ENCODE results near the gene B4GALT3. TPM values are rescaled to one million over a fixed set of nuclear protein-coding genes. Genes with fewer than 3 reads are reported as not detected.

Gene B4GALT3
- total RNA-seq, 1 donor from 2014 or later, result 44.0 TPM

DNA sequence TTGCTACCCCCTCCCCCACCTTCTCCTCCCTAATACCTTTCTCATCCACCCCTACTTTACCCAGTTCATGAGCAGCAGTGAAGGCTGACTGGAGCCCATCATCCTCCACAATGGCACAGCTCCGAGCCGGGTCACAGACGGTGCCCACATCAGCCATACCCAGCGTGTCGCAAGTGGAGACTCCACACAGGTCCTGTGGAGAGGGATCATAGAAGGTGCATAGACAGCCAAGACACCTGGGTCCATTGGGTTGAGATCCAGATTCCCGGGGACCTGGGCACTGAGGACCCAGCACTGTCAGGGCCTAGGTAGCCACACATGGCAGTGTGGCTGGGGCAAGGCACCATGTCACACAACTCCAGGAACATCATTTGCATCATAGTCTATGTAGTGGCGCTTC lies 18.8 kb upstream of the B4GALT3 start:
- Mint-ChIP-seq H3K4me3 (ENCODE audit: unreplicated experiment) (peak overlapping the region; percentile 85), H3K27ac (ENCODE audit: unreplicated experiment) (peak overlapping the region; percentile 24), H3K36me3 (ENCODE audit: low read depth, unreplicated experiment) (peaks cover 25% of the 10 kb centered on the region), H3K9me3 (ENCODE audit: unreplicated experiment) (no peaks in the 10 kb centered on the region), H3K27me3 (ENCODE audit: unreplicated experiment) (peaks cover 12% of the 10 kb centered on the region), H3K4me1 (ENCODE audit: unreplicated experiment) (peaks cover 83% of the 10 kb centered on the region)
- DNase-seq (ENCODE audit: low spot score), result no peak
- TF ChIP-seq, protein P1, sequence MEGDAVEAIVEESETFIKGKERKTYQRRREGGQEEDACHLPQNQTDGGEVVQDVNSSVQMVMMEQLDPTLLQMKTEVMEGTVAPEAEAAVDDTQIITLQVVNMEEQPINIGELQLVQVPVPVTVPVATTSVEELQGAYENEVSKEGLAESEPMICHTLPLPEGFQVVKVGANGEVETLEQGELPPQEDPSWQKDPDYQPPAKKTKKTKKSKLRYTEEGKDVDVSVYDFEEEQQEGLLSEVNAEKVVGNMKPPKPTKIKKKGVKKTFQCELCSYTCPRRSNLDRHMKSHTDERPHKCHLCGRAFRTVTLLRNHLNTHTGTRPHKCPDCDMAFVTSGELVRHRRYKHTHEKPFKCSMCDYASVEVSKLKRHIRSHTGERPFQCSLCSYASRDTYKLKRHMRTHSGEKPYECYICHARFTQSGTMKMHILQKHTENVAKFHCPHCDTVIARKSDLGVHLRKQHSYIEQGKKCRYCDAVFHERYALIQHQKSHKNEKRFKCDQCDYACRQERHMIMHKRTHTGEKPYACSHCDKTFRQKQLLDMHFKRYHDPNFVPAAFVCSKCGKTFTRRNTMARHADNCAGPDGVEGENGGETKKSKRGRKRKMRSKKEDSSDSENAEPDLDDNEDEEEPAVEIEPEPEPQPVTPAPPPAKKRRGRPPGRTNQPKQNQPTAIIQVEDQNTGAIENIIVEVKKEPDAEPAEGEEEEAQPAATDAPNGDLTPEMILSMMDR (IDR thresholded peaks at IDR 0.05; ENCODE audit: unreplicated experiment), result no peak

DNA sequence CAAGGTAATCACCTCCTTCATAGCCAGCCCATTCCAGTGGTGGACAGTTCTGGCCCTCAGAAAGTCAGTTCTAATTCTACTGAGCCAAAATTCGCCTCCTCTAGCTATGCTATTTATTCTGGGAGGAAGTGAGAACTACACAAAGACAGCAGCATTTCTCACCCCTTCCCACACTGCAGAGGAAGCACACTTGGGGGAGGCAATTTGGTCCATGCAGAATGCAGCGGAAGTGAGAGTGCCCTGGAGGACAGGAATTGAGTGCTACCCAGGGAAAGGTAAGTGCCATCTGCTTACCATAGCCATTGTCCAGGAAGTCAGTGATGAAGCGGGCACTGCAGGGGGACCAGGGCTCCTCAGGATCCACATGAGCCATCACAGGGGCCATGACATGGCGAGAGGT lies 17.9 kb upstream of the B4GALT3 start:
- Mint-ChIP-seq H3K9me3 (ENCODE audit: unreplicated experiment) (no peaks in the 10 kb centered on the region), H3K4me3 (ENCODE audit: unreplicated experiment) (peak overlapping the region; percentile 78), H3K4me1 (ENCODE audit: unreplicated experiment) (peaks cover 77% of the 10 kb centered on the region), H3K27ac (ENCODE audit: unreplicated experiment) (peak overlapping the region; percentile 36), H3K36me3 (ENCODE audit: low read depth, unreplicated experiment) (peaks cover 25% of the 10 kb centered on the region), H3K27me3 (ENCODE audit: unreplicated experiment) (peaks cover 12% of the 10 kb centered on the region)
- TF ChIP-seq, protein P1 (IDR thresholded peaks at IDR 0.05; ENCODE audit: unreplicated experiment), result no peak
- no peak for DNase-seq (ENCODE audit: low spot score)

DNA sequence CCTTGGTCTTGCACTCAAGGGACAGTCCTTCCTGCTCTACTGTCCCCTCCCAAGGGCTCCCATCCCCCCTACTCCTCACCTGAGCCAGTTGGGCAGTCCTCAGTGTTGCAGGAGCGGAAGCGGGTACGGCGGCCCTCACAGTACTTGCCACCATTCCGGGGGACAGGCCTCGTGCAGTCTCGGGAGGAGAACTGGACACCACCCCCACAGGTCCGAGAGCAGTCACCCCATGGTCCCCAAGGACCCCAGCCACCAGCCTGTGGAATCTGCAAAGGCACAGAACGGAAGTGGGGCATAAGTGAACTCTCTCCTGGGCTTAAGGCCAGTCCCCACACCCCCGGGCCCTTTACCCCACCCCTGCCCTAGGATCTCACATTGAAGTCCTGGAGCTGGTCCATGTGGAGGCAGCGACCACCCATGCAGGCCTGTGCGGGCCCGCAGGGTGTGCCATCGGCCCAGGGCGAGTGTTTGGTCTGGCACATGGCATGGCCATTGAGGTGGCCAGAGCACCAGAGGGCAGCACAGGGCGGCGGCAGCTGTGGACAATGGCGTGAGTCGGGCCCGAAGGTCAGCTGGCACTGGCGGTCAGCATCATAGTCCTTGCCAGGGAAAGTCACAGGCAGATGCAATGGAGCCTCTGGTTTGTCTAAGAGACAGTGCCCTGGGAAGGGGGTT lies 16.4 kb upstream of the B4GALT3 start:
- Mint-ChIP-seq H3K9me3 (ENCODE audit: unreplicated experiment) (no peaks in the 10 kb centered on the region), H3K27me3 (ENCODE audit: unreplicated experiment) (peaks cover 9% of the 10 kb centered on the region), H3K36me3 (ENCODE audit: low read depth, unreplicated experiment) (peaks cover 25% of the 10 kb centered on the region), H3K4me1 (ENCODE audit: unreplicated experiment) (peaks cover 71% of the 10 kb centered on the region), H3K27ac (ENCODE audit: unreplicated experiment) (peak overlapping the region; percentile 13), H3K4me3 (ENCODE audit: unreplicated experiment) (no peak overlapping the region)
- TF ChIP-seq, protein P1 (IDR thresholded peaks at IDR 0.05; ENCODE audit: unreplicated experiment), result no peak
- DNase-seq (ENCODE audit: low spot score), result no peak

DNA sequence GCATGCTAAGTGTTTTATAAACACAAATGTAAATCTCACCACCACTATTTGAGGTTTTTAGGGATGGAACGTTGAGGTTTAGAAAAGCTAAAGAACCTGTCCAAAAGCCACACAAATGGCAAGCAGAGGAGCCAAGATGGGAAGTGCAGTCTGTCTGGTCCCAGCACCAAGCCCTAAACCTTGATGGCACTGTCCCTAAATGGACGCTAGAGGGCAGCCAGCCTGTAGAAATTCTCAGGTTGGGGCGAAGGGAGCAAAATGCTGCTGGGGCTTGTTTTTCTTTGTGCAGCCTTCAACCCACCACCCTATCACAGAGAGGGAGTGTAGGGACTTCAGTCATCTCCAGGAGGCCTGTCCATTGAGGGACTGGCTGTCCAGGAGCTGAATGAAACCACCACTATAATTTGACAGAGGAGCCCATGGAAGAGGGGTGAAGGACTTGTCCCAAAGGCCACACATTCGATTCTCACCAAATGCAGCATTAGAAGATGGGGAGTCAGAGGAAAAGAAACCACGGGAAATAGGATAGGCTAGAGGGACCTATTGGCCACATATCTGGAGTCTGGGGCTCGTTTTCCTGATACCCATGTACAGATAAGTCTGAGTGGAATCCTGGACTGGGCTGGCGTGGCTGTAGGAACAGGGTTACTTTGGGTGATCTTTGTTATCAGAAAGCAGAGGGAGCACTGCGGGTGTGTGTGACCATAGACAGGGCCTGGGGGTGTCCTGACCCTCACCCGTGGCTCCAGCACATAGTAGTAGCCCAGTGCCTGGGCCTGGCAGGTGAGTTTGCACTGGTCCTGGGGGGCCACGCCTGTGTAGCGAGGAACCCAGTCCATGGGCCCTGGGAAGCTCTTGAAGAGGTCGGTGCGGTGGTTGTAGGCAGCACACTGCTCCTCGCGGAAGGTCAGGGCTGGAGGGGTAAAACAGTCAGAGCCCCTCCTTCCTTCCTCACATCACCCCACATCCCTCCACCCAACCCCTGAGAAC lies 15.5 kb upstream of the B4GALT3 start:
- H3K27ac Mint-ChIP-seq (ENCODE audit: unreplicated experiment), result peak overlapping the region; percentile 13
- no peaks in the 10 kb centered on the region for H3K9me3 Mint-ChIP-seq (ENCODE audit: unreplicated experiment)
- peak; percentile 61 for DNase-seq (ENCODE audit: low spot score)
- peak overlapping the region; percentile 70 for H3K4me3 Mint-ChIP-seq (ENCODE audit: unreplicated experiment)
- peaks cover 25% of the 10 kb centered on the region for H3K36me3 Mint-ChIP-seq (ENCODE audit: low read depth, unreplicated experiment)
- TF ChIP-seq, protein P1 (IDR thresholded peaks at IDR 0.05; ENCODE audit: unreplicated experiment), result peak; percentile 79
- peaks cover 69% of the 10 kb centered on the region for H3K4me1 Mint-ChIP-seq (ENCODE audit: unreplicated experiment)
- H3K27me3 Mint-ChIP-seq (ENCODE audit: unreplicated experiment), result peaks cover 9% of the 10 kb centered on the region
